Endothelial cell of hepatic sinusoid (primary cell): ENCODE results near the gene NPHP3.

Experiments used
- in situ Hi-C: cut with HindIII; loops from 2 replicates; pipeline ENCODE4 v1.10.0; 2017; ENCODE audit warnings: low sequenced_read_pairs

Gene NPHP3

GRCh38 chr3:132722165-132723023 is at the start of gene NPHP3:
NPHP3 (minus strand) TSS chr3:132722409; CDS start chr3:132722355, 54 bp downstream.
- in situ Hi-C loops: no loop called here

GRCh38 chr3:132758740-132759139 is 36.5 kb upstream of the NPHP3 start:
- in situ Hi-C loops: no loop called here

GRCh38 chr3:132756108-132756650 is 34.0 kb upstream of the NPHP3 start:
- in situ Hi-C loops: no loop called here

GRCh38 chr3:132753946-132754345 is 31.7 kb upstream of the NPHP3 start:
- in situ Hi-C loops: no loop called here

- in situ Hi-C loops: loop anchor here (25.0 kb wide), 1 partner anchor 613 kb away; no protein-coding TSS in a partner anchor
Measured at GRCh38 chr3:132749786-132750185, 27.6 kb upstream of the NPHP3 start.

GRCh38 chr3:132746720-132747119 is 24.5 kb upstream of the NPHP3 start:
- in situ Hi-C loops: loop anchor here (25.0 kb wide), 1 partner anchor 616 kb away; no protein-coding TSS in a partner anchor

GRCh38 chr3:132738314-132738713 is 16.1 kb upstream of the NPHP3 start:
- in situ Hi-C loops: loop anchor here (25.0 kb wide), 1 partner anchor 624 kb away; no protein-coding TSS in a partner anchor

GRCh38 chr3:132735589-132735988 is 13.4 kb upstream of the NPHP3 start:
- in situ Hi-C loops: loop anchor here (25.0 kb wide), 1 partner anchor 627 kb away; no protein-coding TSS in a partner anchor

- in situ Hi-C loops: loop anchor here (25.0 kb wide), 1 partner anchor 631 kb away; no protein-coding TSS in a partner anchor
Measured at GRCh38 chr3:132730891-132731580, 8.8 kb upstream of the NPHP3 start.

- in situ Hi-C loops: loop anchor here (25.0 kb wide), 1 partner anchor 636 kb away; no protein-coding TSS in a partner anchor
Measured at GRCh38 chr3:132726341-132726823, 4.2 kb upstream of the NPHP3 start.

GRCh38 chr3:132723024-132723950 is 1.1 kb upstream of the NPHP3 start:
- in situ Hi-C loops: no loop called here

- in situ Hi-C loops: no loop called here
Measured at GRCh38 chr3:132721479-132722164, 587 bp downstream of the NPHP3 start.

GRCh38 chr3:132720228-132720627 is 2.0 kb downstream of the NPHP3 start:
- in situ Hi-C loops: no loop called here

- in situ Hi-C loops: no loop called here
Measured at GRCh38 chr3:132716372-132716771, 5.8 kb downstream of the NPHP3 start.

- in situ Hi-C loops: no loop called here
Measured at GRCh38 chr3:132713977-132714727, 8.1 kb downstream of the NPHP3 start.

- in situ Hi-C loops: no loop called here
Measured at GRCh38 chr3:132710311-132710710, 11.9 kb downstream of the NPHP3 start.

GRCh38 chr3:132709761-132710160 is 12.4 kb downstream of the NPHP3 start:
- in situ Hi-C loops: no loop called here

GRCh38 chr3:132703733-132704132 is 18.5 kb downstream of the NPHP3 start:
- in situ Hi-C loops: no loop called here

GRCh38 chr3:132695422-132695821 is 26.8 kb downstream of the NPHP3 start:
- in situ Hi-C loops: no loop called here
